Activated CD4-positive, alpha-beta T cell treated with anti-CD3 and anti-CD28 coated beads for 24 hours (primary cell): ENCODE data around the gene ZBTB16.

ENCODE experiments used
- DNase-seq, 2 donors: peaks; one replicate each; pipeline ENCODE4 v3.0.0-alpha.2; 2020; ENCODE audit warnings: low read depth in 2 of 2

Gene ZBTB16

GRCh38 chr11:114239753-114240161 lies 180.2 kb downstream of the ZBTB16 start:
- no peak for DNase-seq

GRCh38 chr11:114242032-114242431 lies 182.5 kb downstream of the ZBTB16 start:
- no peak for DNase-seq

GRCh38 chr11:114243461-114244372 lies 184.2 kb downstream of the ZBTB16 start:
- no peak for DNase-seq

- no peak for DNase-seq
These were observed 185.3 kb downstream of the ZBTB16 start for GRCh38 chr11:114244726-114245394.

- no peak for DNase-seq
These were observed 187.0 kb downstream of the ZBTB16 start for GRCh38 chr11:114246321-114247069.

GRCh38 chr11:114247070-114247789 lies 187.7 kb downstream of the ZBTB16 start:
- DNase-seq = no peak

GRCh38 chr11:114250180-114250579 lies 190.7 kb downstream of the ZBTB16 start:
- no peak for DNase-seq

GRCh38 chr11:114250993-114251814 lies 191.7 kb downstream of the ZBTB16 start:
- no peak for DNase-seq

- no peak for DNase-seq
These were observed 192.4 kb downstream of the ZBTB16 start for GRCh38 chr11:114251815-114252337.

GRCh38 chr11:114252767-114253166 lies 193.3 kb downstream of the ZBTB16 start:
- no peak for DNase-seq

GRCh38 chr11:114253771-114254170 lies 194.3 kb downstream of the ZBTB16 start:
- no peak for DNase-seq

- DNase-seq = no peak
These were observed 195.1 kb downstream of the ZBTB16 start for GRCh38 chr11:114254571-114255146.

GRCh38 chr11:114255289-114255688 lies 195.8 kb downstream of the ZBTB16 start:
- no peak for DNase-seq

GRCh38 chr11:114256176-114256966 lies 196.9 kb downstream of the ZBTB16 start:
- DNase-seq = no peak

GRCh38 chr11:114256967-114257286 lies 197.4 kb downstream of the ZBTB16 start:
- no peak for DNase-seq

GRCh38 chr11:114257621-114258558 lies 198.4 kb downstream of the ZBTB16 start:
- DNase-seq = no peak

GRCh38 chr11:114258696-114259095 lies 199.2 kb downstream of the ZBTB16 start:
- DNase-seq = no peak

GRCh38 chr11:114259124-114259526 lies 199.6 kb downstream of the ZBTB16 start:
- no peak for DNase-seq
